HG03521 (cell line): ENCODE results near the gene OR2T1.
"Not testable (repeated sequence)": the region's sequence is repeated elsewhere in the genome, so short reads cannot be mapped to it uniquely, and the experiment has no call there.

Source experiments
- ATAC-seq: cut with Tn5 transposase; IDR thresholded peaks from one replicate; pipeline ENCODE4 v1.9.1; 2021; ENCODE audit warnings: mild to moderate bottlenecking, moderate library complexity; ENCODE audit not compliant: unreplicated experiment

The OR2T1 gene, protein sequence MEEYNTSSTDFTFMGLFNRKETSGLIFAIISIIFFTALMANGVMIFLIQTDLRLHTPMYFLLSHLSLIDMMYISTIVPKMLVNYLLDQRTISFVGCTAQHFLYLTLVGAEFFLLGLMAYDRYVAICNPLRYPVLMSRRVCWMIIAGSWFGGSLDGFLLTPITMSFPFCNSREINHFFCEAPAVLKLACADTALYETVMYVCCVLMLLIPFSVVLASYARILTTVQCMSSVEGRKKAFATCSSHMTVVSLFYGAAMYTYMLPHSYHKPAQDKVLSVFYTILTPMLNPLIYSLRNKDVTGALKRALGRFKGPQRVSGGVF

DNA sequence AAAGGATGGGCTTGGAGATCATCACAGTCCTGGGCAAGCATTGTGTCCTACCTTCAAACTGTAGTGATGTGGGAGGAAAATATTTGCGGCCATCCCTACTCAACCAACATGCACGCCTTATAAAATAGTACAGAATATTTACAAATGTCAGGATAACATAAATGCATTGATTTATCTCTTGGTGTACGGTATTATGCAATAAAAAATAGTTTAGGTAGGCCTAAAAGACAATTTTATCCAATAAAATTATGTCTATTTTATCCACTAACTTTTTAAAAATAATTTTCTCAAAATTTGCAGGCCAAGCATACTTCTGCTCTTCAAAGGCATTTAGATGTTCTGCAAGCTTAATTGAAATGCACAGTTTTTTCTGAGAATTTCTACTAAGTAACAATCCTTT, at the start of gene OR2T1:
TSS of gene OR2T1 (plus strand) at position 301 of the 400 bp plus-strand sequence. CDS start 3,100 bp downstream, outside the sequence.
- ATAC-seq, result no peak

DNA sequence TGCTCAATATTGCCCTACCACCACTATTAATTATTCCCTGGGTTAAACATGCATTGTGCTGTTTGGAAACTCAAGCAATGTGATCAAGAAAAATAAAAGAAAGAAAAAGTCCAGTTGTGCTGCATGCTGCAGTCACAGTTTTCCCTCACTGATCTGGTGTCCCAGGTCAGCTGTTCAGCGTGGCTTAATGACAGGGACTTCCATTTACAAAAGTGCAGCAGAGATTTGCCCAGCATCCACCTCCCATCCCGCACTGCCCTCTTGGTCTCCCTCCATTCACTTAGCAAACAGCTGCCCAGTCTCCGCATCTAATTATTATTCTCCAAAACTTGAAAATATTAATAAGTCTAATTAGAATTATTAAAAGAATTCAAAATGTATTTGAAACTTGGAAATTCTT, 43.4 kb upstream of the OR2T1 start:
- no peak for ATAC-seq

DNA sequence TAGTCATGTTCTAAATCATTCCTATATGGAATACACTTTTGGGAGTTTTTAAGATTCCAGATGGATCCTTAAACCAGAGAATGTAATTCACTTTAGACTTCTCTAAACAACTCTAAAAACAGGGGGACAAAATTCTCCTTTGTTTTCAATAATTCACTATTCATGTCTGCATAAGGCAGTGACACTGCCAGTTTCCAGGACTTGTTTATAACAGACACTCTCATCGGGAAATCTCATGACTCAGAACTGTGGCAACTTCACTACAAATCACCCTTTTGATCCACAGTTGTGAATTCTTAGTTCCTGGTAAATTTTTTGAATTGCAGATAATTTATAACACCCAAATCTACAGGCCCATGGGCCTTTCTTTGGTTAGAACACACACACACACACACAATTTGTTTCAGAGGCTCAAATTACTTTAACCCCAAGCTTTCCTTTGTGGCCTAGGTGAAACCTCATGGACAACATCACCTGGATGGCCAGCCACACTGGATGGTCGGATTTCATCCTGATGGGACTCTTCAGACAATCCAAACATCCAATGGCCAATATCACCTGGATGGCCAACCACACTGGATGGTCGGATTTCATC, 41.6 kb upstream of the OR2T1 start, which contains the start of gene OR2T4:
TSS of gene OR2T4 (plus strand) at position 545 of the 595 bp plus-strand sequence. CDS start at position 545, 0 bp downstream.
- no peak for ATAC-seq

DNA sequence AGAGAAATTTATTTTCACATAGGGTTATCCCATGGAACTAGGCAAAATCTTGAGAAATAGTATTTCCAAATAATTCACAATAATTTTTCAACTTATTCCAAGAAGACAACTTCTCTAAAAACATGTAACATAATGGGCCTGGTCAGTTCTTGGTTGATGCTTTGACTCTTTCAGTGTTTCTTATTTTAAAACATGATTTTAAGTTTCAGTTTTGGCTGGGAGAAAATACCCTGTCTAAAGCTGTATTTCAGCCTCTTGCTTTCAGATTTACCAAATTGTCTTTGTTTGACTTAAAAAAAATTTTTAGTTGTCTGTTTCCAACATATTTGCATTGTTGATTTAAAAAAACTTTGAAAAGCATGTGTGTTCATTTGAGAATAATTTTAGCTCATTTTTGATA, 36.2 kb upstream of the OR2T1 start:
- ATAC-seq, result no peak

DNA sequence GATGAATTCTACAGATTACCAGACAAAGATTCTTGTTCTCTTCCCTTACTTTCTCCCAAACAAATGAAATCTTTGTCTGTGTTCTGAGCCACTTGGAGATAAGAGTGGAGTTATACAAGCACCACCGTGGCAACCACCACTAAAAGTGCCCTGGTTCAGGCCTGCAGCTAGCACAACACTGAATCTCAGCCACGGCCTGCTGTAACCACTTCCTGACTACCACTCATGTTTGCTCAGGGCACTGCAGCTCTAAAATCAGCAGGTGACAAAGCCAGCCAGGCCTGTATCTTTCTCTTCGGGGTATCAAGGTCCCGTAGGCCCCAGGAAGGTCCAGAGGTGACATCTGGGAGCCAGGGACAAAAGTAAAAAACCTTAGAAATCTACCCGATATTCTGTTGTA, 30.5 kb upstream of the OR2T1 start:
- ATAC-seq, result peak; percentile 46

DNA sequence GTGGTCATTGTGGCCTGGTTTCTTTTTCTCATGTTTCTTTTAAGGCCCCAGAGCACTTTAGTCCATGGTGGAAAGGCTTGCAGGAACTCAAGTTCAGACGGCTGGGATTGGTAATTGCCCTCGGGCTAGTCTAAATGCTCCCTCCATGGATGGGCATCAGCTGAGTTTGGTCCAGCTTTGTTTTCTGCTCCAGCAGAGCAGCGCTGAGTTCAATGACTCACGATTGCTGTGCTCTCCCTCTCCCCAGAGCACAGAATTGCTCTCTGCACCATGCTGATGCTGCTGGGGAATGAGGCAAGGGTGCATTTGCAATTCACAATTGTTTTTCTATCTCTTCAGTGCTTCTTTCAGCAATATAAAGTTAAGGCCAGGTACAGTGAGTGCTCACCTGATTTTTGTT, 29.1 kb upstream of the OR2T1 start:
- no peak for ATAC-seq

DNA sequence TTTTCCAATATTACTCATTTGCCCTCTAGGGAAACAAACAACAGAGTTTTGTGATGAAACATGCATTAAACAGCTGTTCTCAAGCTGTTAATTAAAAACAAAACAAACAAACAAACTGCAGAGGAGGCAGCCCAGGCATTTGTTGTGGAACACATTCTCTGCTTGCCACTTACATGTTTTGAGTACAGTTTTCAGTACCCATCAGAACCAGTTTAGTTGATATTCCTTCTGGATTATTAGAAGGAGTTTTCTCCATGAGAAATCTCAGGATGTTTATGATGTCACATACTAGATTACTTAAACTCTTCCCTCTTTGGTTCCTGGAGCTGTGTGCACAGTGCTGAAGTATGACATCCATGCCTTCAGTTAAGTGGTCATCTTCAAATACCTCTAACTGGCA, 27.4 kb upstream of the OR2T1 start, which contains the start of gene OR2T6:
TSS of gene OR2T6 (plus strand) at position 301 of the 400 bp plus-strand sequence. CDS start 11,863 bp downstream, outside the sequence.
- no peak for ATAC-seq

DNA sequence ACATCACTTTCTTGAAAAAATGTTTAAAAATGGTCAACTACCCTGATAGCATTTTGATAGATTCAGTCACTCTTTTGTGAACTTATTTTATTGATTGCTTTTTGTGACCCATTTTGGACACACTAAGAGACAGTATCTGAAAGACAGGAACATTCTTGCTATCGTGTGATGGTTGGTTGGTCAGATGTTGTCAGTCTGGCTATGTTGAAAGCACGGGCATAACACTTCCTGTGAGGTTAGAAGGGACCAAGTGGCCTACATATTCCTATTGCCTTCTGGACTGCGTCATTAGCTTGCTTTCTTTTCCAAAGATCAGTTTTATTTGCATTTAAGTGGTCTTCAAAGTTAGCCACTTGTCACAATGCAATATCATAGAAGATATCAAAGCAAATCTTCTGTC, 25.9 kb upstream of the OR2T1 start:
- ATAC-seq, result no peak

DNA sequence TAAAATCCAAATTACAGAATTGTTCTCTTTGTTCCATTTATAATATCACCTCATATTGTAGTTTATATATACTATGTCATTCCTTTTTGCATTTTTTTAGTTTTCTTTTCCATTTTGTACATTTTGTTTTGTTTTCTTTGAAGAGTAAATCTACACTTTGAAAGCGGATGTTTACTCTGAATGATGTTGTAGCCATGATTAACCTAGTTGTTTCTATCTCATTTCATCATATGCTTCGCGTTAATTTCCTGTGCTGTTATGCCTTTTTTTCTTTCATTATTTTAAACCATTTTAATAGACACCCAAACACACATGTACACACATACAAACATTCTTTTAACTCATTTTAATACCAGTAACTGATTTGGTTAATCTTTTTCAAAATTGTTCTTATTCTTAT, 22.0 kb upstream of the OR2T1 start:
- ATAC-seq, result no peak

DNA sequence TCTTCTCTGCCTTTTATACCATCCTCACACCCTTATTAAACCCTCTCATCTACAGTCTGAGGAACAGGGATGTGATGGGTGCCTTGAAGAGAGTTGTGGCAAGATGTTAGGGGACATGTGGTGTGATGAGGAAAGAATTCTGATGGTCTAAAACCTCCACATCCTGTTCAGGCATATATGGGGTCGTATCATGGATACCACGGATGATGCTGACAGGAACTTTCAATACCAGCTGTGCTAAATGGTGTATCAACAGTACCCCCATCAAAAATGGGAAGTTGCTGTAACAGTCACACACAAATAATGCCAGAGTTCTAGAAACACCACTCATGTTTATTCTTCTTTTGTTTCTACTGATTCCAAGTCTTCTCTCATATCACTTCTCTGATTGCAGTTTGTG, 14.4 kb upstream of the OR2T1 start:
- no peak for ATAC-seq

DNA sequence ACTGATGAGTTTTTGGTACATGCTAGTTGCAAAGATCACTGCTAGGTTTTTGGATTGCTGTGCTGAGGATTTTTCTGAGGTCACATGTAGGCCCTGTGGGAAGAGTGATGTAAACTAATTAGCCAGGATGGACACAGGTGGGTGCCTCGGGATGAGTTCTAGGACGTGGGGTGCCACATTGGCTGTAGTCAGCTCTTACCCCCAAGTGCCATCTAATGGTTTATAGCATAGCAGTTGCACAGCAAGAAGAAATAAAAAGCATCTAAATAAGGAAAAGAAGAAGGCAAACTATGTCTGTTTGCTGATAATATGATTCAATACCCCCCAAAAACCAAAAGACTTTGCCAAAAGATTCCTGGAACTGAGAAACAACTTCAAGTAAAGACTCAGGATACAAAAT, 9.8 kb upstream of the OR2T1 start:
- no peak for ATAC-seq

DNA sequence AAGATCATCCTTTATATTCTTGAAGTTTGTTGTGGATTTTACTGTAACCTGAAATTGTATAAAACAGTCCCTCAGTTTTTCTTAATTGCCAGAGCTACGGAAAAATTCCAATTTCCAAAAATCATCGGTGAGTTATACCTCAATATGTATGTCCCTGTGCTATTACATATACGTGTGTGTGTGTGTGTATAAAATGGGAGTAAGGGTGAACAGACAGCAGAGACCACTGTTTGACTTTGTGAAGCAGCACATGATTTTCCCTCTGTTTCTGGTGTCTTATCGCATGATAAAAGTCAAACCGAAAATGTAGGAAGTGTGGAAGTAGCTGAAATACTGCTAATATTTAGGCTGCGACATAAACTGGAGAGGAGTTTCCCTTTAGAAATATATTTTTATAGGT, 1.2 kb downstream of the OR2T1 start:
- ATAC-seq, result no peak

DNA sequence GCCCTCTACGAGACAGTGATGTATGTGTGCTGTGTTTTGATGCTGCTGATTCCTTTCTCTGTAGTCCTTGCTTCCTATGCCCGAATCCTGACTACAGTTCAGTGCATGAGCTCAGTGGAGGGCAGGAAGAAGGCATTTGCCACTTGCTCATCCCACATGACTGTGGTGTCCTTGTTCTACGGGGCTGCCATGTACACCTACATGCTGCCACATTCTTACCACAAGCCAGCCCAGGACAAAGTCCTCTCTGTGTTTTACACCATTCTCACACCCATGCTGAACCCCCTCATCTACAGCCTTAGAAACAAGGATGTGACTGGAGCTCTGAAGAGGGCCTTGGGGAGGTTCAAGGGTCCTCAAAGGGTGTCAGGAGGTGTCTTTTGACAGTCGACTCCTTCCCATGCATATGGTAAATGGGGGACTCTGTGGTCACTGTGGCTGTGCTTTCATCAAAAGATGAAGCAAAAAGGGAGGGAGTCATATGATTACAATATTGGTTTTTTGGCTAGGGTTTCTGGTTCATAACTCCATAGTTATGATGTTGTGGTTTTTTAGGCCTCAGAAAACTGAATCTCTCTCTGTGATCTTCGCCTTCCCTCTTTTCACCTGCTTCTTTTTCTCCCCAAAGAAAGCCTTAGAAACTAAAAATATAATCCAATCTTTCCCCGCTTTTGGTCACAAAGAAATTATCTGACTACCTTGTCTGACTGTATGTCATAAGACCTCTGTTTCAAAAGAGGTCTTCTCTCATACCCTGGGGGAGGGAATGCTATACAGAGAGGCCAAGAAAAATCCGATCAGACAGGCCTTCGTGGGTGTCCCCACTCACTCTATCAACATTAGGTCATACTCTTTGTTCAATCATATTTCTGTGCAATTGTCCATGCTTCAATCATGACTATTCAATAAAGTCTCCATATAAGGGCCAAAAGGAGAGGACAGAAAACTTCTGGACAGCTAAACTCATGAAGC, 4.2 kb downstream of the OR2T1 start:
- no peak for ATAC-seq

DNA sequence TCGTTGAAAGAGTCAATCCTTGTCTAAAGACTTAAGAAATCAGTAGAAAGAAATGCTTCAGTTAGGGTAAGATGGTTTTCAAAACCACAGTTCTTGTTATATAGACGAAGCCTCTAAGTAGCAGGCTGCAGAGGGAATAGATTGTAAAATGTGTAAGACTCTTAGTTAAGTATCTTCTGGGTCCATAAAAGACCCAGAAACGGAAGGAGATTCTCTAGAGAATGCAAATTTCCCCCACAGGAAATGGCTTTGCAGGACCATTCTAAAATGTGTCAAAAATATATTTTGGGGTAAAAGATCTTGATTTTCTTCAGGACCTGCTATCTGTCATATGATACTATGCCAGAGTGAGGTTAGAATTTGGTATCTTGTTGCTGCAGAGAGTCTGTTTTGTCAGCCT, 13.4 kb downstream of the OR2T1 start:
- ATAC-seq, result no peak

DNA sequence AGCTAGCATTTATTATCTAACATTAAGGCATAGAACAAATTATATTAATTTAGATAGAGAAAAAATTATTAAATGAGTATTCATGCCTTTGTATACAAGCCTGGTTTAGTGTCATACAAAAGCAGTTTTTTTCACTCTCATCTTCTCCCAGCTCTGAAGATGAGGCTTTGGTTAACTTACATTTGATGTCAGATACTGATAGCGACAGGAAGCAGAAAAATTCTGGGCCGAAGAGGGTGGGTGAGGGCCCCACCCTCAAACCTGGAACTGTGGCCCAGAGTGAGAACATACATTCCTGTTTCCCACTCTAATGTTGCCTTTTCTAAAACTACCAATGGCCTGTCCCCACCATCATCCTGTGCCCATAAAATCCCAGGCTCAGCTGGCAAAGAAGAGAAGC, 15.0 kb downstream of the OR2T1 start:
- no peak for ATAC-seq

DNA sequence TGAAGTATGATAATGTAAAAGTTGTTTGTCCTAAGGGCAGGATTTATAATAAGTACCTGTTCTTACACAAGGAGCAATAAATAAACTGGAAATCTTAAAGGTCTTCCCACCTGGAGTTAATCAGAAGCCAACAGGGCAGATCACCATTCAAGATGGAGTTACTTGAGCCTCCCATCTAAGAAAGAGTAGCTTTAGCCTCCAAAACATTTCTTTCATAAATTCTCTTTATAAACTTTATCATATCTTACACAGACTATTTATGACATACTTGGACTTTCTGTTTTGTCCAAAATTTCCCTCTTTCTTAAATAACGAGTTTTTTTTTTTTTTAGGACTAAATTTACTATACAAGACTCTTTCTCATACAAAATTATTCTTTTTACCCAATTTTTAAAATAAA, 18.5 kb downstream of the OR2T1 start:
- ATAC-seq, result no peak

DNA sequence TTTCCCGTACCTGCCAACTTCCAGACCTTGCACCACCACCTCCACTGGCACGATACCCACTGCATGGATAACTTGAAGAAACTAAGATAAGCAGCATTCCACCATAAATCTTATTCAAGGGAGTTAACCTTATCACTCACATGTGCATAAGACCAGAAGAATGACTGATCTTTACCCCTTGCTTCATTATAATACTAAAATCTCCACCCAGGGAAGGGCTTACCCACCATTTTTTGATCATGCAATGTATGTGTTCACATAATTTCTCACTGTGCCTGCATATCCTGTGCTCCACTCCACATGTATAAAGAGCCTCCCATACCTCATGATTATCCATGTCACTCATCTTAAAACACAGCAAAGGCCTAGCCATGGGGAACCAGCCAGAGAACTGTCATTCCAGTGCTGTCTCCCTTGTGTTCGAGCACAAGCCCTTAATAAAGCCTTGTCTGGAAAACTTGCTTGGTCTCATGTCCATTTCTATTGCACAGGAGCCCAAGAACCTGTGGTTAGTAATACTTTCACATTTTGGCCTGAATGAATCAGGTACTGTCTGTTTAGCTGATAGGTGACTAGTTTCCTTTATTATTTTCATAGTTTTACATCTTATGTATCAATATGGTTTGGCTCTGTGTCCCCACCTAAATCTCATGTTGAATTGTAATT, 24.8 kb downstream of the OR2T1 start:
- not testable (repeated sequence) for ATAC-seq

DNA sequence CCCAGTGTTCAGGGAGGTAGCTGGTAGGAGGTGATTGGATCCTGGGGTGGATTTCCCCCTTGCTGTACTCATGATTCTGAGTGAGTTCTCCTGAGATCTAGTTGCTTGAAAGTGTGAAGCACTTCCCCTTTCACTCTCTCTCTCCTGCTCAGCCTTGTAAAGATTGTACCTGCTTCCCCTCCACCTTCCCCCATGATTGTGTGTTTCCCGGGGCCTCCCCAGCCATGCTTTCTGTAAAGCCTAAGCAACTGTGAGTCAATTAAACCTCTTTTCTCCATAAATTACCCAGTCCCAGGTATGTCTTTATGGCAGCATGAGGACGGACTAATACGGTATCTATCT, 25.3 kb downstream of the OR2T1 start:
- peak; percentile 69 for ATAC-seq

DNA sequence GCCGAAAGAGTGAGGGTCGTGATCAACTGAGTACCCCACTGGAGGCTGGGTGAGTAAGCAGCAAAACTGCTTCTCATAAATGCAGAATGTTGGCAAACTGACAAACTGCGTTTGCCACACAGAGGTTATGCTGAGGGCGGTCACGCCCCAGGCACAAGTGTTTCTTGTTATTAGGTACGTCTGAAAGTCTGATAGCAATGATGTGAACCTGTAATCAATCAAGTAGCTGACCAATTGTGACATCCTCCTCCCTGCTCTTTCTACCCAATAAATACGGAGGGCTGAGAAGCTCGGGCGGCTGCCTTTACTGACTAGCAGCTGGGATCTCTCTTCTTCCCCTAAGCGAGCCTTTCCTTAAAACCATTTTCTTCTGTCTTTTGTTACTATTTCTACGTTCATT, 28.8 kb downstream of the OR2T1 start:
- not testable (repeated sequence) for ATAC-seq

DNA sequence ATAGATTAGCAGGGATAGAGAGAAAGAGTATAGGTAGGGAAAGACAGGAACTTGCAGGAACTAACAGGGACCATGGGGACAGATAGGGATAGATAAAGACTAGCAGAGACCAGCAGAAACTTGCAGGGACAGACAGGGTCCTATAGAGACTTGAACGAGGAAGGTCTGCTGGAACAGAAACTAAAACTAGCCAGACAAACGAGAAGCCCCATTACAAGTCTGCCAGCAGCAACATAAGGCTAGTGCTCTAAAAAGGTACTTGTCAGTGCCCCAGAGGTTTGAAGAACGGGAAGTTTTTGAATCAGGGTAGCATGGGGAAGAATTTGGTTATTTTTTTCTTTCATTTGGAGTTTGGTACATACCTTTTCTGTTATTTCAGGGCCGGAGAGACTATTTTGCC, 29.4 kb downstream of the OR2T1 start:
- ATAC-seq, result peak; percentile 34
